Measurements from ENCODE around the gene RELN. TPM values are rescaled to one million over a fixed set of nuclear protein-coding genes. Genes with fewer than 3 reads are reported as not detected.

The RELN gene
- total RNA-seq, 1 experiment from 2014 or later = 0.10 TPM

GRCh38 chr7:103719070-103719469 lies 270.4 kb downstream of the RELN start:
- in situ Hi-C loops (cut with HindIII; ENCODE audit: low pct_unique_long_range_greater_than_20kb, low sequenced_read_pairs) = no loop called here
- ChIA-PET CTCF (no interaction called here), POLR2A (no interaction called here)
- Histone ChIP-seq H3K4me3 (ENCODE audit: low read depth in 2 of 2, low read length in 2 of 2) (no peak overlapping the region), H3K9me3 (ENCODE audit: control insufficient read depth, insufficient read depth, low read depth, low read length) (no peaks in the 10 kb centered on the region), H3K27me3 (ENCODE audit: control insufficient read depth, insufficient read depth, low read length) (no peaks in the 10 kb centered on the region; the same call in 1 of the 2 replicates), H3K4me1 (ENCODE audit: control insufficient read depth, insufficient read depth, low read length) (no peaks in the 10 kb centered on the region; the same call in 1 of the 2 replicates), H3K27ac (ENCODE audit: low read length) (no peak overlapping the region), H3K36me3 (ENCODE audit: control insufficient read depth, insufficient read depth, low read length) (no peaks in the 10 kb centered on the region)
- ATAC-seq = no peak
- DNase-seq (ENCODE audit: low read depth, low spot score) = no peak
- intact Hi-C loops (cut with micrococcal nuclease; ENCODE audit: unreplicated experiment) = no loop called here
- no TSS peak for BruUV-seq (replicated peaks)
- no peak for TF ChIP-seq TCF7L2 (IDR thresholded peaks at IDR 0.05; ENCODE audit: low read depth, low read length)

- ChIA-PET CTCF (no interaction called here), POLR2A (no interaction called here)
- DNase-seq (ENCODE audit: low read depth, low spot score) (no peak), ATAC-seq (no peak)
- in situ Hi-C loops (cut with HindIII; ENCODE audit: low pct_unique_long_range_greater_than_20kb, low sequenced_read_pairs) (no loop called here), intact Hi-C loops (cut with micrococcal nuclease; ENCODE audit: unreplicated experiment) (no loop called here)
- Histone ChIP-seq H3K36me3 (ENCODE audit: control insufficient read depth, insufficient read depth, low read length) (no peaks in the 10 kb centered on the region), H3K27me3 (ENCODE audit: control insufficient read depth, insufficient read depth, low read length) (no peaks in the 10 kb centered on the region; the same call in 1 of the 2 replicates), H3K4me1 (ENCODE audit: control insufficient read depth, insufficient read depth, low read length) (no peaks in the 10 kb centered on the region; the same call in 1 of the 2 replicates), H3K27ac (ENCODE audit: low read length) (no peak overlapping the region), H3K9me3 (ENCODE audit: control insufficient read depth, insufficient read depth, low read depth, low read length) (no peaks in the 10 kb centered on the region), H3K4me3 (ENCODE audit: low read depth in 2 of 2, low read length in 2 of 2) (no peak overlapping the region)
- TF ChIP-seq TCF7L2 (IDR thresholded peaks at IDR 0.05; ENCODE audit: low read depth, low read length) = no peak
- no peak for TF ChIP-seq CTCF (IDR thresholded peaks at IDR 0.05)
- BruUV-seq (replicated peaks) = no TSS peak
These were observed 270.9 kb downstream of the RELN start for GRCh38 chr7:103718482-103719061.

- POLR2A ChIA-PET = no interaction called here
- no peaks in the 10 kb centered on the region for H3K9me3 ChIP-seq (ENCODE audit: control insufficient read depth, insufficient read depth, low read depth, low read length)
- DNase-seq (ENCODE audit: low read depth, low spot score) (no peak), ATAC-seq (no peak)
- intact Hi-C loops (cut with micrococcal nuclease; ENCODE audit: unreplicated experiment) (no loop called here), in situ Hi-C loops (cut with HindIII; ENCODE audit: low pct_unique_long_range_greater_than_20kb, low sequenced_read_pairs) (no loop called here)
- CTCF ChIA-PET = no interaction called here
- no TSS peak for BruUV-seq (replicated peaks)
- TF ChIP-seq TCF7L2 (IDR thresholded peaks at IDR 0.05; ENCODE audit: low read depth, low read length) (no peak), CTCF (IDR thresholded peaks at IDR 0.05) (no peak), REST (IDR thresholded peaks at IDR 0.05; ENCODE audit: insufficient read depth in 1 of 2, low read depth in 2 of 2, low read length in 1 of 2) (no peak), SIN3A (IDR thresholded peaks at IDR 0.05; ENCODE audit: borderline replicate concordance, insufficient read depth, low read depth, low read length) (no peak), POLR2AphosphoS5 (IDR thresholded peaks at IDR 0.05; ENCODE audit: low read depth, low read length) (no peak)
- no peak overlapping the region for H3K4me3 ChIP-seq (ENCODE audit: low read depth in 2 of 2, low read length in 2 of 2)
- H3K4me1 ChIP-seq (ENCODE audit: control insufficient read depth, insufficient read depth, low read length) = no peaks in the 10 kb centered on the region; the same call in 1 of the 2 replicates
- H3K27me3 ChIP-seq (ENCODE audit: control insufficient read depth, insufficient read depth, low read length) = no peaks in the 10 kb centered on the region; the same call in 1 of the 2 replicates
- H3K36me3 ChIP-seq (ENCODE audit: control insufficient read depth, insufficient read depth, low read length) = no peaks in the 10 kb centered on the region
- H3K27ac ChIP-seq (ENCODE audit: low read length) = no peak overlapping the region
These were observed 271.9 kb downstream of the RELN start for GRCh38 chr7:103717574-103717973.

All from Panc1 (cell line).